GM12878 (cell line): ENCODE results near the gene WBP2NL.

Experiments used
- ATF3 ChIP-seq: IDR thresholded peaks from 2 replicates; pipeline ENCODE4 v1.6.1; 2011; ENCODE audit warnings: low read depth, mild to moderate bottlenecking, low read length, moderate library complexity, borderline replicate concordance; ENCODE audit errors: extremely low read depth
- BACH1 ChIP-seq: fragments of 450-650 bp; IDR thresholded peaks from 2 replicates; pipeline ENCODE4 v1.6.1; 2017; ENCODE audit warnings: mild to moderate bottlenecking, borderline replicate concordance
- CEBPB ChIP-seq, 2 experiments: fragments of 150-350 bp in 1 of 2; IDR thresholded peaks; 2 replicates each; pipeline ENCODE4 v1.6.1; 2012 to 2014; ENCODE audit warnings: low read depth in 2 of 2, low read length in 2 of 2, borderline replicate concordance in 1 of 2, inconsistent platforms in 1 of 2
- CREB1 ChIP-seq: IDR thresholded peaks from 2 replicates; pipeline ENCODE4 v1.6.1; 2012; ENCODE audit warnings: low read depth, mild to moderate bottlenecking, inconsistent platforms
- CTCF ChIP-seq, 3 experiments: IDR thresholded peaks in 2 of 3; conservative IDR thresholded peaks in 1 of 3; 2 replicates each; pipeline ENCODE4 v1.5.1; 2011; ENCODE audit warnings: low read depth in 3 of 3, low read length in 3 of 3, mild to moderate bottlenecking in 3 of 3, control low read depth in 2 of 3, moderate library complexity in 2 of 3, inconsistent platforms in 1 of 3, mixed read lengths in 1 of 3; ENCODE audit not compliant: control insufficient read depth in 2 of 3, insufficient read depth in 1 of 3; ENCODE audit errors: extremely low read depth in 1 of 3
- MXI1 ChIP-seq: fragments of 150-350 bp; IDR thresholded peaks from 2 replicates; pipeline ENCODE4 v1.6.1; 2011; ENCODE audit warnings: low read depth, mild to moderate bottlenecking, inconsistent platforms, low read length, improper control_type of control experiment
- PRDM15 ChIP-seq: fragments of 450-650 bp; formaldehyde crosslinking; IDR thresholded peaks from 2 replicates; pipeline ENCODE4 v1.4.0; 2020; ENCODE audit warnings: mild to moderate bottlenecking, moderate library complexity
- SIN3A ChIP-seq: IDR thresholded peaks from 2 replicates; pipeline ENCODE4 v1.6.1; 2012; ENCODE audit warnings: low read depth, low read length, improper control_type of control experiment
- USF2 ChIP-seq: IDR thresholded peaks from 2 replicates; pipeline ENCODE4 v1.6.1; 2011; ENCODE audit warnings: low read depth, low read length, improper control_type of control experiment, borderline replicate concordance
- ZZZ3 ChIP-seq: IDR thresholded peaks from 2 replicates; pipeline ENCODE4 v1.6.1; 2011; ENCODE audit warnings: low read depth; ENCODE audit not compliant: control insufficient read depth, insufficient read length

GRCh38 chr22:42001706-42002105, 3.1 kb downstream of the WBP2NL start:
- TF ChIP-seq CEBPB (IDR thresholded peaks at IDR 0.05; ENCODE audit: borderline replicate concordance in 1 of 2, low read depth in 2 of 2, low read length in 2 of 2), result no peak
- no peak for TF ChIP-seq USF2
- TF ChIP-seq CTCF (IDR thresholded peaks at IDR 0.05 in 2 of 3, conservative IDR thresholded peaks at IDR 0.05 in 1 of 3; ENCODE audit: control insufficient read depth in 2 of 3, extremely low read depth in 1 of 3, insufficient read depth in 1 of 3, low read depth in 3 of 3, low read length in 3 of 3), result no peak
- TF ChIP-seq ATF3, result no peak
- no peak for TF ChIP-seq SIN3A
- no peak for TF ChIP-seq MXI1
- no peak for TF ChIP-seq PRDM15 (CRISPR knock-in tag)
- no peak for TF ChIP-seq BACH1
- TF ChIP-seq ZZZ3, result no peak
- no peak for TF ChIP-seq CREB1
